Endothelial cell of umbilical vein (primary cell): ENCODE data around the gene SLC6A20. TPM values are rescaled to one million over a fixed set of nuclear protein-coding genes. Genes with fewer than 3 reads are reported as not detected.

ENCODE experiments used
- BruUV-seq: library from RNA; stranded (reverse); fragments of 400-500 nt; replicated peaks from 2 replicates; lab custom pipeline; 2021; lab: Mats Ljungman, UMichigan
- CTCF ChIA-PET: fragments of 300-600, 350-600 bp; sonication (Branson Sonifier 250); formaldehyde crosslinking; loops from one replicate; lab custom pipeline; 2021; ENCODE audit warnings: antibody characterized with exemption, inconsistent platforms; lab: Charles Lee
- POLR2A ChIA-PET: fragments of 300-600, 350-600 bp; sonication (Branson Sonifier 250); formaldehyde crosslinking; loops from one replicate; lab custom pipeline; 2021; ENCODE audit warnings: antibody characterized with exemption, inconsistent platforms; lab: Charles Lee
- DNase-seq: peaks from one replicate; pipeline ENCODE4 v3.0.0-alpha.2; 2011; ENCODE audit warnings: low read depth, low spot score
- FAIRE-seq: peaks from 2 replicates; lab custom pipeline; 2011; peaks lifted over from hg19 to GRCh38; lab: Jason Lieb, UNC
- H2AFZ ChIP-seq: 2 replicates; pipeline ENCODE4 v1.6.0; 2012; ENCODE audit warnings: low read depth, low read length, control low read depth, inconsistent platforms
- H3K27ac ChIP-seq: 2 replicates; pipeline ENCODE4 v1.5.1; 2011; ENCODE audit warnings: low read depth, mild to moderate bottlenecking, control low read depth, low read length, moderate library complexity; ENCODE audit not compliant: insufficient read depth
- H3K27me3 ChIP-seq, 2 experiments: 2 replicates each; pipeline versions ENCODE4 v1.6.0 to v1.6.1; 2011; ENCODE audit warnings: low read length in 2 of 2, mixed read lengths in 1 of 2; ENCODE audit not compliant: control insufficient read depth in 2 of 2, insufficient read depth in 2 of 2
- H3K36me3 ChIP-seq, 2 experiments: 2 replicates in 1 of 2; 3 replicates in 1 of 2; pipeline ENCODE4 v1.5.1; 2011; ENCODE audit warnings: low read length in 2 of 2, mild to moderate bottlenecking in 1 of 2, moderate library complexity in 1 of 2; ENCODE audit not compliant: control insufficient read depth in 2 of 2, insufficient read depth in 2 of 2; ENCODE audit errors: extremely low read depth in 1 of 2
- H3K4me1 ChIP-seq: 3 replicates; pipeline ENCODE4 v1.5.1; 2011; ENCODE audit warnings: mild to moderate bottlenecking, low read length; ENCODE audit not compliant: control insufficient read depth, insufficient read depth; ENCODE audit errors: extremely low read depth
- H3K4me2 ChIP-seq: 2 replicates; pipeline ENCODE4 v1.6.1; 2011; ENCODE audit warnings: low read length, control low read depth, mixed read lengths; ENCODE audit not compliant: insufficient read depth
- H3K4me3 ChIP-seq, 3 experiments: fragments of 200-600 bp in 1 of 3; sonication (generic), shearing (Covaris generic) in 1 of 3; replicated peaks in 1 of 3; 2 replicates each; pipeline ENCODE4 v1.5.1; 2011 to 2016; ENCODE audit warnings: control low read depth in 3 of 3, low read length in 3 of 3, mild to moderate bottlenecking in 2 of 3, inconsistent platforms in 1 of 3, low read depth in 1 of 3, moderate library complexity in 1 of 3; ENCODE audit not compliant: insufficient read depth in 1 of 3
- H3K79me2 ChIP-seq: 2 replicates; pipeline ENCODE4 v1.6.0; 2012; ENCODE audit warnings: low read length, inconsistent platforms; ENCODE audit not compliant: control insufficient read depth, insufficient read depth
- H3K9ac ChIP-seq: replicated peaks from 2 replicates; pipeline ENCODE3; 2011; ENCODE audit warnings: low read length, control low read depth; ENCODE audit not compliant: insufficient read depth; ENCODE audit errors: extremely low read depth
- H3K9me1 ChIP-seq: replicated peaks from 3 replicates; pipeline ENCODE4 v1.6.0; 2011; ENCODE audit warnings: mild to moderate bottlenecking, low read length; ENCODE audit not compliant: control insufficient read depth, insufficient read depth; ENCODE audit errors: extremely low read depth
- H3K9me3 ChIP-seq: replicated peaks from 2 replicates; pipeline ENCODE4 v1.5.1; 2012; ENCODE audit warnings: low read length, inconsistent platforms; ENCODE audit not compliant: control insufficient read depth, insufficient read depth
- H4K20me1 ChIP-seq: replicated peaks from 2 replicates; pipeline ENCODE3; 2011; ENCODE audit warnings: mild to moderate bottlenecking, low read length; ENCODE audit not compliant: control insufficient read depth, insufficient read depth; ENCODE audit errors: extremely low read depth
- EZH2 ChIP-seq: IDR thresholded peaks from 2 replicates; pipeline ENCODE4 v1.6.1; 2012; ENCODE audit warnings: borderline replicate concordance, low read depth, mild to moderate bottlenecking, moderate library complexity, low read length, inconsistent platforms; ENCODE audit not compliant: severe bottlenecking
- FOS ChIP-seq: IDR thresholded peaks from 2 replicates; pipeline ENCODE4 v1.6.1; 2011; ENCODE audit warnings: mild to moderate bottlenecking, low read length, moderate library complexity, borderline replicate concordance; ENCODE audit not compliant: insufficient read depth
- JUN ChIP-seq: IDR thresholded peaks from 2 replicates; pipeline ENCODE4 v1.6.1; 2011; ENCODE audit warnings: borderline replicate concordance, low read depth; ENCODE audit not compliant: insufficient read length, insufficient read depth
- MAX ChIP-seq: IDR thresholded peaks from 2 replicates; pipeline ENCODE4 v1.6.1; 2011; ENCODE audit not compliant: insufficient read depth, insufficient read length
- MYC ChIP-seq: IDR thresholded peaks from one replicate; pipeline ENCODE4 v1.6.1; 2011; ENCODE audit warnings: mild to moderate bottlenecking, low read depth, low read length
- POLR2AphosphoS5 ChIP-seq: IDR thresholded peaks from 2 replicates; pipeline ENCODE4 v1.6.1; 2012; ENCODE audit warnings: low read depth, mild to moderate bottlenecking, control low read depth, low read length, moderate library complexity; ENCODE audit not compliant: insufficient read depth
- dilution Hi-C: fragments of 300-500 bp; cut with MboI; formaldehyde crosslinking; loops from one replicate; pipeline ENCODE4 v1.15.0; 2019; ENCODE audit warnings: low sequenced_read_pairs; ENCODE audit not compliant: extremely low pct_ligation_motif_present
- intact Hi-C: fragments of 100-400 bp; cut with micrococcal nuclease; formaldehyde crosslinking; loops from one replicate; pipeline ENCODE4 v1.10.0; 2022
- polyA plus RNA-seq, 4 experiments: library from polyadenylated mRNA; depleted of rRNA in 3 of 4; stranded (reverse) in 3 of 4; unstranded in 1 of 4; fragments of >200 nt; gene quantifications; 2 replicates each; pipeline versions ENCODE4 v1.2.1 to v1.2.3, GENCODE V29; 2011 to 2012; ENCODE audit warnings: missing spikeins in 1 of 4
- total RNA-seq: library from RNA; stranded (reverse); gene quantifications from 2 replicates; pipeline ENCODE4 v1.2.3, GENCODE V29; 2021

The SLC6A20 gene
- total and polyA plus RNA-seq, 2 donors (not counting 3 experiments of a cell fraction or from before 2014, with no cell fraction given) = not detected

- BruUV-seq = no TSS peak
- FAIRE-seq (no peak), DNase-seq (no peak)
- H3K27me3 ChIP-seq = no peaks in the 10 kb centered on the region
- H3K4me2 ChIP-seq = no peak overlapping the region
- H3K9me1 ChIP-seq = no peaks in the 10 kb centered on the region
- no peak overlapping the region for H2AFZ ChIP-seq
- no peaks in the 10 kb centered on the region for H3K9me3 ChIP-seq
- H3K79me2 ChIP-seq = no peaks in the 10 kb centered on the region
- no peak overlapping the region for H3K27ac ChIP-seq
- no peak overlapping the region for H3K4me3 ChIP-seq
- H3K9ac ChIP-seq = no peak overlapping the region
- no peaks in the 10 kb centered on the region for H3K4me1 ChIP-seq
- dilution Hi-C loops (no loop called here), intact Hi-C loops (no loop called here)
- TF ChIP-seq POLR2AphosphoS5 (no peak), FOS (no peak), MAX (no peak), JUN (no peak)
- H4K20me1 ChIP-seq = no peaks in the 10 kb centered on the region
- CTCF ChIA-PET = no interaction called here
- POLR2A ChIA-PET = no interaction called here
- no peaks in the 10 kb centered on the region for H3K36me3 ChIP-seq
Observed at GRCh38 chr3:45753095-45753494, 43.2 kb downstream of the SLC6A20 start.

GRCh38 chr3:45751537-45752242, 44.6 kb downstream of the SLC6A20 start:
- Histone ChIP-seq H4K20me1 (no peaks in the 10 kb centered on the region), H3K27ac (no peak overlapping the region), H3K4me3 (no peak overlapping the region), H3K4me1 (no peaks in the 10 kb centered on the region), H3K9ac (no peak overlapping the region), H3K4me2 (no peak overlapping the region), H2AFZ (no peak overlapping the region), H3K9me1 (no peaks in the 10 kb centered on the region), H3K79me2 (no peaks in the 10 kb centered on the region), H3K9me3 (no peaks in the 10 kb centered on the region), H3K27me3 (no peaks in the 10 kb centered on the region), H3K36me3 (peaks cover 2 to 9% of the 10 kb centered on the region in 2 experiments)
- DNase-seq (no peak), FAIRE-seq (no peak)
- ChIA-PET POLR2A (no interaction called here), CTCF (no interaction called here)
- BruUV-seq = no TSS peak
- intact Hi-C loops (no loop called here), dilution Hi-C loops (no loop called here)
- TF ChIP-seq MYC (no peak), POLR2AphosphoS5 (no peak), EZH2 (no peak)
